HEK293T (cell line): ENCODE data around the gene DIP2A.

Experiments used
- BHLHE40 ChIP-seq: fragments of 450-650 bp; IDR thresholded peaks from 2 replicates; pipeline ENCODE4 v1.6.1; 2016; ENCODE audit warnings: mild to moderate bottlenecking, moderate library complexity, borderline replicate concordance
- ZNF384 ChIP-seq: fragments of 450-650 bp; IDR thresholded peaks from 2 replicates; pipeline ENCODE4 v1.6.1; 2016

GRCh38 chr21:46483300-46484295 lies 24.9 kb downstream of the DIP2A start:
- TF ChIP-seq BHLHE40 (no peak), ZNF384 (no peak)
